ENCODE data around the gene ITSN2.
A peak's percentile ranks its signal among the peaks of the same experiment; 100 is the strongest.

The ITSN2 gene

GRCh38 chr2:24352664-24353063 is 7.7 kb downstream of the ITSN2 start:
- no peak overlapping the region for H3K27ac ChIP-seq
- TF ChIP-seq ZFX (IDR thresholded peaks at IDR 0.05) = no peak
- TF ChIP-seq, protein P1, sequence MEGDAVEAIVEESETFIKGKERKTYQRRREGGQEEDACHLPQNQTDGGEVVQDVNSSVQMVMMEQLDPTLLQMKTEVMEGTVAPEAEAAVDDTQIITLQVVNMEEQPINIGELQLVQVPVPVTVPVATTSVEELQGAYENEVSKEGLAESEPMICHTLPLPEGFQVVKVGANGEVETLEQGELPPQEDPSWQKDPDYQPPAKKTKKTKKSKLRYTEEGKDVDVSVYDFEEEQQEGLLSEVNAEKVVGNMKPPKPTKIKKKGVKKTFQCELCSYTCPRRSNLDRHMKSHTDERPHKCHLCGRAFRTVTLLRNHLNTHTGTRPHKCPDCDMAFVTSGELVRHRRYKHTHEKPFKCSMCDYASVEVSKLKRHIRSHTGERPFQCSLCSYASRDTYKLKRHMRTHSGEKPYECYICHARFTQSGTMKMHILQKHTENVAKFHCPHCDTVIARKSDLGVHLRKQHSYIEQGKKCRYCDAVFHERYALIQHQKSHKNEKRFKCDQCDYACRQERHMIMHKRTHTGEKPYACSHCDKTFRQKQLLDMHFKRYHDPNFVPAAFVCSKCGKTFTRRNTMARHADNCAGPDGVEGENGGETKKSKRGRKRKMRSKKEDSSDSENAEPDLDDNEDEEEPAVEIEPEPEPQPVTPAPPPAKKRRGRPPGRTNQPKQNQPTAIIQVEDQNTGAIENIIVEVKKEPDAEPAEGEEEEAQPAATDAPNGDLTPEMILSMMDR (conservative IDR thresholded peaks at IDR 0.05) = no peak

DNA sequence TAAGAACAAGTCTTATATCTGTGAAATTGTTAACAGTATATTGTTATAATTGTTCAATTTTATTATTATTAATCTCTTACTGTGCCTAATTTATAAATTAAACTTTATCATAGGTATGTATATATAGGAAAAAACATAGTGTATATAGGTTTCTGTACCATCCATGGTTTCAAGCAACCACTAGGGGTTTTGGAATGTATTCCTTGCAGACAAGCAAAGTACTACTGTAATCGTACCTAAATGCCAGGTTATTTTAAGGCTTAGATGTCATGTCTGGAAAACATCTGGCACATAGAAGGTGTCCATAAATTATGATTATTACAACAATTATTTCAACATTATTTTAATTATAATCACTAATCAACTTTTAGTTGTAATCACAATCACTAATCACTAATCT is 8.4 kb downstream of the ITSN2 start:
- H3K27ac ChIP-seq = no peak overlapping the region
- TF ChIP-seq, protein P1 (conservative IDR thresholded peaks at IDR 0.05) = peak; percentile 20; the same call in 1 of the 2 replicates
- no peak for TF ChIP-seq ZFX (IDR thresholded peaks at IDR 0.05)

GRCh38 chr2:24351627-24351938 is 8.8 kb downstream of the ITSN2 start:
- no peak overlapping the region for H3K27ac ChIP-seq
- no peak for TF ChIP-seq ZFX (IDR thresholded peaks at IDR 0.05)

GRCh38 chr2:24350826-24351626 is 9.3 kb downstream of the ITSN2 start:
- TF ChIP-seq, protein P1 (conservative IDR thresholded peaks at IDR 0.05) = no peak
- TF ChIP-seq ZFX (IDR thresholded peaks at IDR 0.05) = no peak
- H3K27ac ChIP-seq = no peak overlapping the region

- no peak overlapping the region for H3K27ac ChIP-seq
- TF ChIP-seq ZFX (IDR thresholded peaks at IDR 0.05) = no peak
- TF ChIP-seq, protein P1 (conservative IDR thresholded peaks at IDR 0.05) = no peak
These were observed 11.2 kb downstream of the ITSN2 start for GRCh38 chr2:24349097-24349496.

DNA sequence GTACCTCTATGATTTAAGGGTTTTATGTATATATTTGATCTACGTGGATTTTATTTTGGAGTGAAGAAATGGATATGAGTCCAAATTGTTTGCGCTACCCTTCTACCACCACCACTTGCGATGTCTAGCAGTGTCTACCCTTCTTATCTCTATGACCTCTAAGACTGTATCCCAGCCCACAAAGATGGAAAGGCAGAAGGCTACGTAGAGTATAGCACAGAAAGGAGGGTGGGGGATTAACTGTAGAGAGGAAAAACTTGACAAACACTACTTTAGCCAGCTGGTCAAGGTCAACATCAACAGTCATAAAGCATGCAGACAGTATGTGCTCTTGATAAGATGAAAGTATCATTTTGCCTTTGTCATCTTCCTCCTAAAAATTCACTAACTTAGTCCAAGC is 14.4 kb downstream of the ITSN2 start:
- H3K27ac ChIP-seq = no peak overlapping the region
- TF ChIP-seq, protein P1 (conservative IDR thresholded peaks at IDR 0.05) = no peak
- no peak for TF ChIP-seq ZFX (IDR thresholded peaks at IDR 0.05)

GRCh38 chr2:24343225-24343882 is 17.0 kb downstream of the ITSN2 start:
- no peak for TF ChIP-seq ZFX (IDR thresholded peaks at IDR 0.05)
- TF ChIP-seq, protein P1 (conservative IDR thresholded peaks at IDR 0.05) = no peak
- no peak overlapping the region for H3K27ac ChIP-seq

Measured in C4-2B (cell line).